Brain microvascular endothelial cell (primary cell): ENCODE measurements around the gene SOBP.
A peak's percentile ranks its signal among the peaks of the same experiment; 100 is the strongest.

Experiments
- DNase-seq: peaks from one replicate; pipeline ENCODE4 v3.0.0-alpha.2; 2020
- H3K27ac ChIP-seq: fragments of 250-450 bp; sonication (Bioruptor Pico); 2 replicates; pipeline ENCODE4 v1.5.1; 2020; ENCODE audit warnings: mild to moderate bottlenecking, moderate library complexity
- H3K27me3 ChIP-seq: fragments of 250-450 bp; sonication (Bioruptor Pico); replicated peaks from 2 replicates; pipeline ENCODE4 v1.5.1; 2020; ENCODE audit warnings: mild to moderate bottlenecking
- H3K36me3 ChIP-seq: fragments of 250-450 bp; sonication (Bioruptor Pico); replicated peaks from 2 replicates; pipeline ENCODE4 v1.5.1; 2020; ENCODE audit warnings: mild to moderate bottlenecking
- H3K4me3 ChIP-seq: 2 replicates; pipeline ENCODE4 v1.5.1; 2011; ENCODE audit warnings: low read depth, mild to moderate bottlenecking, control low read depth, low read length, moderate library complexity
- in situ Hi-C: cut with HindIII; loops from 2 replicates; pipeline ENCODE4 v1.10.0; 2017; ENCODE audit warnings: low sequenced_read_pairs, low pct_ligation_motif_present
- TF ChIP-seq, protein P1 (sequence below): IDR thresholded peaks from 2 replicates; pipeline ENCODE4 v1.5.1; 2011; ENCODE audit warnings: low read depth, mild to moderate bottlenecking, moderate library complexity, low read length, control low read depth, inconsistent platforms; ENCODE audit errors: missing control alignments

SOBP gene

DNA sequence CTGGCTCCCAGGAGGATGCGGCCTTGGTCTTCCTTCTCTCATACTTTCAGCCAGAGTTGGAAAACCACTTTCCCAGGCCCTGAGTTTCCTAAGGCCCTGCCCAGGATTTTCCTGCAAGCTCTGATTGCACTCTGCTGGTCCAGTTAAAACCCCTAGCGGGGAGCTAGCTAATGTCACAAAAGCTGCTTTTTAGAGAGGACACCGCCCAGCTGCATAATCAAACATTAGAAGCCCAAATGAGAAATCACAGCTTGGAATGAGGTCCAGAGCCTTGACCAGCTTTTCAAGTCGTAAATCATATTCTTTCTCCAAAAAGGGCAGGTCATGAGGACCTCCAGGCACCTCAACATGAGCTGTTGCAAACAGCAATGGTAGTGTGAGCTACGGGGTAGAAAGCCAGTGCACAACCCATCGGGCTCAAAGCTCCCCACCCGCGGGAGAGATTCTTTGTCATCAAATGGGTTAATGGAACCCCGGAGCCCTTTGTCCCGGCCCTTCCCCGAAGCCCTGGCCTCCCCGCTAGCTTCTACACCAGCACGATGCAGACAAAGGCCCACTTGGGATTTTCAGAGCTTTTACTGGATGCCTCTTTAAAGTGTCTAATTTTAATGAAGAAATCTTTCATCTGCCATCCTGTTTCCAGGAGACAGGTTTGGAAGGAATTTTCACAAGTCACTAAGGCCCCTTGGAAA, 200.2 kb downstream of the SOBP start:
- in situ Hi-C loops: no loop called here

DNA sequence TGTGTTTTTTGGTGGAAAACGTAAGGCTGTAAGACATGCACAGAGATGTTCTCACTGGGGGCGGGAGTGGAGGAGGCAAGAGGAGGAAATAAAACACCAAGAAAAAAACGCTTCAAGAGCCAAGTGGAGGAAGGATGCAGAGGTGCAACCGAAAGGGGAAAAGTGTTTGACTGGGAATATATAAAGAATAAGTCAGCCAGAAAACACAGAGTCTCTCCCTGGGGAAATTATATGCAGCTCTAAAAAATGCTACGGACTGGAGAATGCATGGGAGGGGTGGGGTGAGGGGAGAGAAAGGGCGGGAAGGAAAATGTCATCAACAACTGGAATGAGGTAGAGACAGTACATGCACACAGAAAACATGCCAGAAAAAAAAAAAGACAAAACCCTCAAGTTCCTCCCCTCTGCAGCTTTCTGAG, 200.7 kb downstream of the SOBP start:
- in situ Hi-C loops: no loop called here
- no peak for DNase-seq
- TF ChIP-seq, protein P1, sequence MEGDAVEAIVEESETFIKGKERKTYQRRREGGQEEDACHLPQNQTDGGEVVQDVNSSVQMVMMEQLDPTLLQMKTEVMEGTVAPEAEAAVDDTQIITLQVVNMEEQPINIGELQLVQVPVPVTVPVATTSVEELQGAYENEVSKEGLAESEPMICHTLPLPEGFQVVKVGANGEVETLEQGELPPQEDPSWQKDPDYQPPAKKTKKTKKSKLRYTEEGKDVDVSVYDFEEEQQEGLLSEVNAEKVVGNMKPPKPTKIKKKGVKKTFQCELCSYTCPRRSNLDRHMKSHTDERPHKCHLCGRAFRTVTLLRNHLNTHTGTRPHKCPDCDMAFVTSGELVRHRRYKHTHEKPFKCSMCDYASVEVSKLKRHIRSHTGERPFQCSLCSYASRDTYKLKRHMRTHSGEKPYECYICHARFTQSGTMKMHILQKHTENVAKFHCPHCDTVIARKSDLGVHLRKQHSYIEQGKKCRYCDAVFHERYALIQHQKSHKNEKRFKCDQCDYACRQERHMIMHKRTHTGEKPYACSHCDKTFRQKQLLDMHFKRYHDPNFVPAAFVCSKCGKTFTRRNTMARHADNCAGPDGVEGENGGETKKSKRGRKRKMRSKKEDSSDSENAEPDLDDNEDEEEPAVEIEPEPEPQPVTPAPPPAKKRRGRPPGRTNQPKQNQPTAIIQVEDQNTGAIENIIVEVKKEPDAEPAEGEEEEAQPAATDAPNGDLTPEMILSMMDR: no peak
- Histone ChIP-seq H3K27me3 (no peaks in the 10 kb centered on the region), H3K27ac (peak overlapping the region; percentile 78), H3K4me3 (no peak overlapping the region), H3K36me3 (no peaks in the 10 kb centered on the region)

More for the DNA sequence above, 200.2 kb downstream of the SOBP start:
- H3K27me3 ChIP-seq: no peaks in the 10 kb centered on the region
- no peak for DNase-seq
- TF ChIP-seq, protein P1: no peak
- peak overlapping the region; percentile 78 for H3K27ac ChIP-seq
- H3K4me3 ChIP-seq: no peak overlapping the region
- no peaks in the 10 kb centered on the region for H3K36me3 ChIP-seq

DNA sequence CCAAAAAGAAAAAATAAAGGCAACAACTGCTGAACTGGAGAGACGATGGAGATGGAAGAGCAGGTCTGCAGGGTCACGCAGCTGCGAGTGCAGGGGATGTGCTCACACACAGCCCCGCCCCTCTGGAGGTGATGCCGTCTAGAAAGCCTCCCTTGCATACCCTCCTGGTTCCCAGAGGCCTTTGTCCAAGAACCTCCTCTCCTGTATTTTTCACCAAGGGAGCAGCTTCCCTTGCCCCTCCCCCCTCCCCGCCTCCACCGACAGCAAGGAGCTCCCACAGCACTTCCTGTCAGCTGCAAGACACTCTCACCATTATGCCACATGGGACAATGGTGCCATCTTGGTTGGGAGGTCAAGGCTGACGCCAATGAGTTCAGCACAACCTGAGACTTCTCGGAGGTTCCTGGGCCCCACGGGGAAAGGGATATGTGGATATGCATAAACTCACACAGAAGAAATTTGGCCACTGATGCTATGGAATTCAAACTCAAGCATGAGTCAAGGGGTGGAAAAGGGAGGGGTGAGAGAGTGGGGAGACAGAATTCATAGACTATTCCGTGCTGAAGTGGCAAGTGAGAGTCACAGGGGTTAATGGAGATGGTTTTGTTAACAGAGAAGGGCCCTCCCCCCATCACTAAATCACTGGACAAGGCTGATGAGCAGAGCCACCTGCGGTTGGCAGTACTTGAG, 201.3 kb downstream of the SOBP start:
- H3K36me3 ChIP-seq: no peaks in the 10 kb centered on the region
- TF ChIP-seq, protein P1: no peak
- in situ Hi-C loops: no loop called here
- H3K4me3 ChIP-seq: no peak overlapping the region
- no peaks in the 10 kb centered on the region for H3K27me3 ChIP-seq
- peak overlapping the region; percentile 78 for H3K27ac ChIP-seq
- peak; percentile 86 for DNase-seq

DNA sequence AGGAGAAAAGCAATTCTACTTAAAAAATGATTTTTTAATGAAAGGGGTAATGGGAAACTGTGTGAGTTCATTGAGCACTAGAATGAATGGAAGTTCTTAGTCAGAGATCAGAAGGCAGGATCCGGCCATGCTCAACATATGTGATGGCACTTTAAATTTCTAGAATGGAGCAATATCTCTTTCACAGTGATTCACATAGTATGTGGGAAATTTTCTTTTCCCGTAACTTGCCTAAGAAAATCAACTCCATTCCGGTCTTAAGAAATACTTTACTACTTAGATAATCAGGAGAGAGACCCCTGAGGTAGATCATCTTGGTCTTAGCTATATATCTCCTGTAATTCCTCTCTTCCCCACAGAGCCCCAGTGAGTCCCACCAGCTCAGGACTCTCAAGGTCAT, 202.4 kb downstream of the SOBP start:
- Histone ChIP-seq H3K4me3 (no peak overlapping the region), H3K27me3 (no peaks in the 10 kb centered on the region), H3K27ac (peak overlapping the region; percentile 78), H3K36me3 (no peaks in the 10 kb centered on the region)
- TF ChIP-seq, protein P1: peak; percentile 5
- DNase-seq: peak; percentile 67
- in situ Hi-C loops: no loop called here

DNA sequence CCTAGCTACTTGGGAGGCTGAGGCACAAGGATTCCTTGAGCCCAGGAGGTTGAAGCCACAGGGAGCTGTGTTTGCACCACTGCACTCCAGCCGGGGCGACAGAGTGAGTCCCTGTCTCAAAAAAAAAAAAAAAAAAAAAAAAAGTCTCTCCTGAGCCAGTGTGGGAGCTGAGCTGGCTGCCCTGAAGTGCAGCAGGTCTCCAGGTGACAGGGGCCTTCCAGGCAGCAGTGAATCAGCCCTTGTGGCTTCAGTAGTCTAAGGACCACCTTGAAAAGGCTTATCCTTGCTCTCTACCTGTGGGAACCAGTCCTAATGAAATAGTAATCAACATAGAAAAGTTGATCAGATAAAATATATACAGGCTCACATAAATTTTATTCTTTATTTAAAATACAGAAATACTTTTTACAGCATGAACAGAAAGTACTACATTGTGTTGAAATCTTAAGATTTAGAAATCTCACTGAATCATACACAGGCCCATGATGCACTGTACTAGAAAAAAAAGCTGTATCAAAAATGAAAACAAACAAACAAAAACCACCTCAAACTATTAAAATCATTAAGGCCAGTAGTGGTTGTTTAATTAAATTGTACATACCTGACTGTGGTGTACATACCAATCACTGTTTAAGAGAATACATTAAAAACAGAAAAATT, 205.3 kb downstream of the SOBP start:
- TF ChIP-seq, protein P1: no peak
- H3K27ac ChIP-seq: no peak overlapping the region
- in situ Hi-C loops: no loop called here
- no peak for DNase-seq
- no peak overlapping the region for H3K4me3 ChIP-seq
- no peaks in the 10 kb centered on the region for H3K36me3 ChIP-seq
- H3K27me3 ChIP-seq: no peaks in the 10 kb centered on the region
